ENCODE data around the gene RBM24.

- no peak for TF ChIP-seq EZH2 (IDR thresholded peaks at IDR 0.05; ENCODE audit: borderline replicate concordance, low read length)
- TF ChIP-seq, protein P1, sequence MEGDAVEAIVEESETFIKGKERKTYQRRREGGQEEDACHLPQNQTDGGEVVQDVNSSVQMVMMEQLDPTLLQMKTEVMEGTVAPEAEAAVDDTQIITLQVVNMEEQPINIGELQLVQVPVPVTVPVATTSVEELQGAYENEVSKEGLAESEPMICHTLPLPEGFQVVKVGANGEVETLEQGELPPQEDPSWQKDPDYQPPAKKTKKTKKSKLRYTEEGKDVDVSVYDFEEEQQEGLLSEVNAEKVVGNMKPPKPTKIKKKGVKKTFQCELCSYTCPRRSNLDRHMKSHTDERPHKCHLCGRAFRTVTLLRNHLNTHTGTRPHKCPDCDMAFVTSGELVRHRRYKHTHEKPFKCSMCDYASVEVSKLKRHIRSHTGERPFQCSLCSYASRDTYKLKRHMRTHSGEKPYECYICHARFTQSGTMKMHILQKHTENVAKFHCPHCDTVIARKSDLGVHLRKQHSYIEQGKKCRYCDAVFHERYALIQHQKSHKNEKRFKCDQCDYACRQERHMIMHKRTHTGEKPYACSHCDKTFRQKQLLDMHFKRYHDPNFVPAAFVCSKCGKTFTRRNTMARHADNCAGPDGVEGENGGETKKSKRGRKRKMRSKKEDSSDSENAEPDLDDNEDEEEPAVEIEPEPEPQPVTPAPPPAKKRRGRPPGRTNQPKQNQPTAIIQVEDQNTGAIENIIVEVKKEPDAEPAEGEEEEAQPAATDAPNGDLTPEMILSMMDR (conservative IDR thresholded peaks at IDR 0.05 in 1 of 2, IDR thresholded peaks at IDR 0.05 in 1 of 2; ENCODE audit: extremely low read depth in 1 of 2, insufficient read depth in 1 of 2, low read depth in 1 of 2, low read length in 2 of 2) = no peak
Observed at GRCh38 chr6:17293395-17293794, 12.2 kb downstream of the RBM24 start.
